Stimulated activated CD8-positive, alpha-beta memory T cell treated with anti-CD3 and anti-CD28 coated beads, Interleukin-12 subunit alpha, Interleukin-12 subunit beta, amount 100 ng/mL, for 24 hours (primary cell): ENCODE results near the gene DRAXIN.

Experiments
- DNase-seq: peaks from one replicate; pipeline ENCODE4 v3.0.0-alpha.2; 2020; ENCODE audit errors: extremely low read depth

DRAXIN gene

DNA sequence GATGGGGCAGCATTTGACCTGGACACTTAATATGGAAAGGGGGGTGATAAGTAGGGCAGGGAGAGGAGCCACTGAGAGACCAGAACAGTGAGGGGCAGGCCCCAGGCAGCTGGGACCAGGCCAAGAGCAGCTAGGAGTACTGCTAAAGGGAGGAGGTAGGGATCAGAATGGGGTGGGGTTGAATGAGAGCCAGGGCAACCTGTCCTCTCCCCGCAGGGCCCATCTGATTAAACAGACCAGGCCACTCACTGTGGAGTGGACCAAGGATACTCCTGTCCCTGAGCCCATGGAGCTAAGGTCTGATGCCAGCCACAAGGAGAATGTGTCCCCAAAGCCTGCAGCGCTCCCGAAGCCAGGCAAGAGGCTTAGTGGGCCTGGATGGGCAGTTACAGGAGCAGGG is 72.6 kb downstream of the DRAXIN start:
- DNase-seq, result no peak

DNA sequence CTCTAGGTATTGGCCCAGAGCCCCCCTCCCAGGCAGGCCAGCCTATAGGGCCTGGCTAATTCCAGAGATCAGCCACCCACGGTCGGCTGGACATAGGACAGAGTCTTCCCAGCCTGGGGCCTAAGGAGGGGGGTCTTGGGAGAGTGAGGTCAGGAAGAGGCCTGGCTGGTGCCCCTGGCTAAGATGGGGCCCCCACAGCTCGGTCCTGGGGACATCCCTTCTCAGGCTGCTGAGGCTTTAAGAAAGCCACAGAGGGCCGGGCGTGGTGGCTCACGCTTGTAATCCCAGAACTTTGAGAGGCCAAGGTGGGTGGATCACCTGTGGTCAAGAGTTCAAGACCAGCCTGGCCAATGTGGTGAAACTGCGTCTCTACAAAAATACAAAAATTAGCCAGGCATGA is 73.0 kb downstream of the DRAXIN start:
- no peak for DNase-seq

DNA sequence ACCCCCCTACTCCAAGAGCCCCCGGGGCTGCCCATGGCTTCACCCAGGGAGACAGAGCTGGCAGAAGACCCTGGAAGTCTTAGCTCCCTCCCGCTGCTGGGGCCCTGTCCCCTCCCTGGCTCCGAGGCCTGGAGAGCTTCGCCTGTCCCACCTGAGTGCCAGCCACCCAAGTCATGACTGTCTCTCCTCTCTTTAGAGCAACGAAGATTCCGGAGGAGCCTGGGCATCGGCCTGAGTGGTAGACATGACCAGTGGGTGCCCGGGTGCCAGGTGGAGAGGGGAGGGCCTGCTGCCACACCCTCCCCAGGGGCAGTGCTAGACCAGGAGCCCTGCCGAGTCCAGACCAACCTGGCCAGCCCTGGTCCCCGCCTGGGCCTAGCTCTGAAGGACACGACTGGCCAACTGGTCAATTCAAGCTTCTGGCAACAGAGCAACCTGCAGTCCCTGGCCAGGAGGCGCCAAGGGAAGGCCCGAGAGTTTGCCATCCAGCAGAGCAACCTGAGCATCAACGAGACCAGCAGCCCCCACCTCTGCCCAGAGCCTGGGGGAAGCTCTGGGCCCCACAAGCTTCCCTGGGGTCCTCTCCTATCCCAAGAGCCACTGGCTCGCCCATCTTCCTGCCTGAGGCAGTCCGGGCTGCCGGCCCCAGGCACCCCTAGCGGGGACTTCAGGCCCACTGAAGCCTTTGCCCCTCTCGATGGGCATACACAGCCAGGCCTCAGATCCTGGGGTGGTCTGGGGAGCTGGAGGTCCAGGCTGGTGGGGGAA is 74.3 kb downstream of the DRAXIN start:
- no peak for DNase-seq

GRCh38 chr1:11766429-11766776 is 74.9 kb downstream of the DRAXIN start:
- no peak for DNase-seq

GRCh38 chr1:11767922-11768704 is 76.6 kb downstream of the DRAXIN start:
- DNase-seq, result no peak

- no peak for DNase-seq
Measured at GRCh38 chr1:11768821-11769220, 77.3 kb downstream of the DRAXIN start.

DNA sequence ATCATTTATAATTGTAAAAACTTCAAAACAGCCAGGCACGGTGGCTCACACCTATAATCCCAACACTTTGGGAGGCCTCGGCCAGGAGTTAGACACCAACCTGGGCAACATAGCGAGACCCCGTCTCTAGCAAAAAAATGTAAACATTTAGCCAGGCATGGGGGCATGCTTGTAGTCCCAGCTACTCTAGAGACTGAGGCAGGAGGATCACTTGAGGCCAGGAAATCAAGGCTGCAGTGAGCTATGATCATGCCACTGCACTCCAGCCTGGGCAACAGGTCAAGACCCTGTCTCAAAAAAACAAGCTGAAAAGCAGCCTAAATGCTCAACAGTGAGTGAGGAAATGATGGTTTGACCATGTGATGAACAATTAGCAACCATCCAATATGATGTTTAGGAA is 77.8 kb downstream of the DRAXIN start:
- DNase-seq, result no peak

DNA sequence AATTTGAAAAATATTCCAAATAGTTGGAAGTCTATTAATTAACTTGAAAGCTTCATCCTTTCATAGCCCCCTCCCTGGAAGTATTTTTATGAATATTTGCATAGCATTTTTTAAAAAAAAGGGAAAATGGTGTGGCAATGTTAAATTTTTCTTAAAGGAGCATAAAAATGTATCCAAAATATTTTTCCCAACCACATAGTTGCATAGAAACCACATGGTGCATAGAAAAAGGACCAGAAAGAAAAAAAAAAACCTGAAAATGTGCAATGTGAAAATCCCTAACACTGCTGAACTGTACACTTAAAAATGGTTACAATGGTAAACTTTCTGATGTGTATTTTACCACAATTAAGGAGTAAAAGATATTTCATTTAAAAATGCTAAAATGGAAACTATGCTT is 78.5 kb downstream of the DRAXIN start:
- no peak for DNase-seq

- DNase-seq, result no peak
Measured at GRCh38 chr1:11771481-11772043, 80.1 kb downstream of the DRAXIN start.

DNA sequence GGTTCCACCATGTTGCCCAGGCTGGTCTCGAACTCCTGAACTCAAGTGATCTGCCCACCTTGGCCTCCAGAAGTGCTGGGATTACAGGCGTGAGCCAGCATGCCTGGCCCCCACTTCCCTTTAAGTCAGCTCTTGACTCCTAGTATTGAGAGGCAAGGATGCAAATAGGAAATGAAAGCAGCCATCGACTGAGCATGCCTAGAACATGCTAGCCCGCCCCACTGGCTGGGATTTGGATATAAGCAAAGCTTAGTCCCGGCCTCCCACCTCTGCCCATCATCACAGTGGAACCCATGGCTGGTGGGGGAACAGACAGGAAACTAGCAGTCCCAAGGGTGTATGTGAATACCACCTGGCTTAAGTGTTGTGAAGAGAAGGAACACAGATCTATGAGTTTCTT is 80.9 kb downstream of the DRAXIN start:
- DNase-seq, result no peak

DNA sequence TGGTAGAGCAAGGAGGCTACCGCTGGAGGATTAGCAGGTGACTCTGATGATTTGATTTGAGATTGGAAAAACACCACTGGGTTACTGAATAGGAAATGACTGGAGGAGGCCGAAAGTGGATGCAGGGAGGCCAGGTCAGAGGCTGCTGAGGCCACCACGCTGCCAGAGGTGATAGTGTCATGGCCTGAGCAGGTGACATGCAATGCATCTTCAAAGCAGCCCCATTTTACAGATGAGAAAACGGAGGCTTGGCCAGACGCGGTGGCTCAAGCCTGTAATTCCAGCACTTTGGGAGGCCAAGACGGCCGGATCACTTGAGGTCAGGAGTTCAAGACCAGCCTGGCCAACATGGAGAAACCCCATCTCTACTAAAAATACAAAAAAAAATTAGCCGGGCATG is 83.2 kb downstream of the DRAXIN start:
- DNase-seq, result no peak
